ENCODE data around the gene LIM2. TPM values are rescaled to one million over a fixed set of nuclear protein-coding genes. Genes with fewer than 3 reads are reported as not detected.

Gene LIM2
- total RNA-seq, 4 donors from 2014 or later = not detected

DNA sequence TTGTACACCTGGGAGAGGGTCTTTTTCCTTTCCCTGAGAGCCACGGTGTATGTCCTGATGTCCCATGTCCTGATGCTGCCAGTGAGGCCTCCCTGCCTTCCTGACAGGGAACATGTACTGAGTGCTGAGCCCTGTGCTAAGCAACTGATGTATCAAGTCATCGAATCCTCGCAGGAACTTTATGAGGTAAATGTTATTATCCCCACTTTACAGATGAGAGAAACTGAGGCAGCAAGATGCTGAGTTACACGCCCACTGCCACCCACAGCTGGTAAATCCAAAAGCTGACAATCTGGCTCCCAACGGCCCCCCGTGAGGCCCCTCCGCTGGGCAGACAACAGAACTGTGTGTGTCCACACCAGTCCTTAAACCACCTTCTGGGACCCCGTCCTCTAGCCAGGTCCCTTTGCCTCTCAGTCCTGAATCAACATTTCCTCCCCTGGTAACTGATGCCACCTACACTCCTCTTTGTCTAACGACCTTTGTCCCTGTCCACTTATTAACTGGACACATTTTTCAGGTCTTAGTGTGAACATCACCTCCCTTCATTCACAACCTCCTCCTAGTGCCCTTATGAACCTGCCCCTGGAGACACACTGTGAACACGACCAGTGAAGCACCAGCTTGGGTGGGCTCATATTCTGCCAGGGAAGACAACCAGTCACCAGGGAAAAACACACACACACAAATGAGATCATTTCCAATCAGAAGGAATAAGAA lies 40.4 kb downstream of the LIM2 start:
- Histone ChIP-seq H3K36me3 (no peaks in the 10 kb centered on the region), H3K4me3 (no peak overlapping the region), H3K9me3 (no peaks in the 10 kb centered on the region), H3K4me1 (no peaks in the 10 kb centered on the region), H3K27me3 (no peaks in the 10 kb centered on the region), H3K27ac (no peak overlapping the region)
- no peak for DNase-seq
- intact Hi-C loops (cut with DNase I; ENCODE audit: low total_unique reads) = no loop called here
- TF ChIP-seq POLR2A (IDR thresholded peaks at IDR 0.05) = no peak
- TF ChIP-seq, protein P1, sequence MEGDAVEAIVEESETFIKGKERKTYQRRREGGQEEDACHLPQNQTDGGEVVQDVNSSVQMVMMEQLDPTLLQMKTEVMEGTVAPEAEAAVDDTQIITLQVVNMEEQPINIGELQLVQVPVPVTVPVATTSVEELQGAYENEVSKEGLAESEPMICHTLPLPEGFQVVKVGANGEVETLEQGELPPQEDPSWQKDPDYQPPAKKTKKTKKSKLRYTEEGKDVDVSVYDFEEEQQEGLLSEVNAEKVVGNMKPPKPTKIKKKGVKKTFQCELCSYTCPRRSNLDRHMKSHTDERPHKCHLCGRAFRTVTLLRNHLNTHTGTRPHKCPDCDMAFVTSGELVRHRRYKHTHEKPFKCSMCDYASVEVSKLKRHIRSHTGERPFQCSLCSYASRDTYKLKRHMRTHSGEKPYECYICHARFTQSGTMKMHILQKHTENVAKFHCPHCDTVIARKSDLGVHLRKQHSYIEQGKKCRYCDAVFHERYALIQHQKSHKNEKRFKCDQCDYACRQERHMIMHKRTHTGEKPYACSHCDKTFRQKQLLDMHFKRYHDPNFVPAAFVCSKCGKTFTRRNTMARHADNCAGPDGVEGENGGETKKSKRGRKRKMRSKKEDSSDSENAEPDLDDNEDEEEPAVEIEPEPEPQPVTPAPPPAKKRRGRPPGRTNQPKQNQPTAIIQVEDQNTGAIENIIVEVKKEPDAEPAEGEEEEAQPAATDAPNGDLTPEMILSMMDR (IDR thresholded peaks at IDR 0.05) = no peak

DNA sequence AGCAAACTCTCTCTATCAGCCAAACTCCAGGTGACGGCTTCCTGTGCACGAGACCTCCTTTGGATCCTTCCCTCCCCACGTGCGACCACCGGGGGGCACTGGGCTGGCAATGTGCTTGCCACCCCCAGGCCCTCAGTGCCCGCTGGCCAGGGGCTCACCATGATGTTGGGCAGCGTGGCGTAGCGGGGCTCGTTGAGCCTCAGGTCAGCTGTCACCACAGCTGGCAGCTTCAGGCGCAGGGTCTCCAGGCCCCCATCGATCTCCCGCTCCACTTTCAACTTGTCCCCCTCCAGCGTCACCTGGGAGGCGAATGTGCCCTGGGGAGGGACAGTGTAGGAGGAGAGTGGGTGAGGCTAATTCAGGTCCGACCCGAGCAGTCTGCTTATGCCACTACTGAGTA lies 41.0 kb downstream of the LIM2 start:
- H3K9me3 ChIP-seq = no peaks in the 10 kb centered on the region
- no peaks in the 10 kb centered on the region for H3K4me1 ChIP-seq
- DNase-seq = no peak
- intact Hi-C loops (cut with DNase I; ENCODE audit: low total_unique reads) = no loop called here
- H3K4me3 ChIP-seq = no peak overlapping the region
- H3K27ac ChIP-seq = no peak overlapping the region
- H3K27me3 ChIP-seq = no peaks in the 10 kb centered on the region
- no peaks in the 10 kb centered on the region for H3K36me3 ChIP-seq
- TF ChIP-seq, protein P1 (IDR thresholded peaks at IDR 0.05) = no peak
- TF ChIP-seq POLR2A (IDR thresholded peaks at IDR 0.05) = no peak

DNA sequence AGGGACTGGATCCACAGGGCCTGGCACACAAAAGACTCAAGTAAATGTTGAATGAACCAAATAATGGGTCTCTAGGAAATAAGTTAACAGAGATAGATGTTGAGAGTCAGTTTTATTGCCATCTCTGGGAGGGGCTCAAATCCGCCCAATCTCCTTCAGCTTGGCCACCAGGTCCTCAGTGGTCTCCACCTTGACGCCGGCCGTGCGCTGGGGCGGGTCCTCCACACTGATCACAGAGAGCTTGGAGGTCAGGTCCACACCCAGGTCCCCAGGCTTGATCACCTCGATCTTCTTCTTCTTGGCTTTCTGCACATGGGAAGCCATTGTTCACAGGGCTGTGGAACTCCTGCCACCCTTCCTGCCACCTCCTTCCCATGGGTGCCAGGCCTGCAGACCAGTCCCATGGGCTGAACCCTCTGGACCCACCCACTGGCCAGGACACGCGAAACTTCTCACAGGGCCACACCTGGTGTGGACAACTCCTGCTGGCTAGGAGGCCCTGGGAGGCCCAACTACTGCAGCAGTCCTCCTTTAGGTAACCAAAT lies 42.6 kb downstream of the LIM2 start:
- Histone ChIP-seq H3K27me3 (no peaks in the 10 kb centered on the region), H3K27ac (no peak overlapping the region), H3K4me3 (no peak overlapping the region), H3K36me3 (no peaks in the 10 kb centered on the region), H3K9me3 (no peaks in the 10 kb centered on the region), H3K4me1 (no peaks in the 10 kb centered on the region)
- intact Hi-C loops (cut with DNase I; ENCODE audit: low total_unique reads) = no loop called here
- no peak for DNase-seq
- no peak for TF ChIP-seq POLR2A (IDR thresholded peaks at IDR 0.05)
- TF ChIP-seq, protein P1 (IDR thresholded peaks at IDR 0.05) = no peak

DNA sequence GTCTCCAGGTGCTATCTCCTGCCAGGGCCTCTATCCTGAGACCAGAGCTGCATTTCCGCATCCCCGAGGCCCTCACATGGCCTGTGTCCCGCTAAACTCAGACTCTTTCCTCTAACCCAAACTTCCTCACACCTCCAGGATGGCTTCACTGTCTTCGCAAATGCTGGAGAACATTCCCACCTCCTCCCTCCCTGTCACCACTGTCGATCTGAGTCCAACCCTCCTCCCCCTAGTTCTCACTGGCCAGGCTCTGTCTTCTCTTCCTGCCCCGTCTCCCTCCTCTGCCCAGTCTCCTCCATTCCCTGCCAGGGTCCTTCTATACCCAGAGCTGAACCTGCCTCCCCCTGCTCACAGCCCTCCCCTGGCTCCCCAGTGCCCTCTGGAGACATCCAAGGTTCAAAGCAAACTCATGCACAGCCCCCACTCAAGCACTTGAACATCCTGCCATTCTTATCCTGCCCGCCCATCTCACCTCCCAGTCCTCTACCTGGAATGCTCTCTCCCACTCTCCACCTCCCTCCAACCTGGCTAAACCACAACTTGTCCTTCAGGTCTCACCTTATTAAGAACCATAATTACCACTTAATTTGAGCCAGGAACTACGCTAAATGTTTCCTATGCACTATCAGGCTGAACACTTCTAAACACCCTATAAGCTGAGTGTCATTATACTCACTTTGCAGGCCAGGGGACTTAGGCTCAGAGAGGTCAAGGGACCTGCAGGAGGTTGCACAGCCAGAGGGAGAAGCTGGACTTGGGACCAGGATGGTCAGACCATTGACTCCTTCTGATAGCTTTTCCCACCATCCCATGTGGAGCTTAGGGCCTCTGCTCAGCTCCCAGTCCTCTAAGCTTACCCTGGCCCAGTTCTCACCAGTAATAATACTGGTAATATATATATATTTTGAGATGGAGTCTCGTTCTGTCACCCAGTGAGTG lies 44.9 kb downstream of the LIM2 start:
- no peak for TF ChIP-seq POLR2A (IDR thresholded peaks at IDR 0.05)
- TF ChIP-seq, protein P1 (IDR thresholded peaks at IDR 0.05) = no peak
- Histone ChIP-seq H3K4me3 (no peak overlapping the region), H3K4me1 (no peaks in the 10 kb centered on the region), H3K9me3 (no peaks in the 10 kb centered on the region), H3K27me3 (no peaks in the 10 kb centered on the region), H3K27ac (no peak overlapping the region), H3K36me3 (no peaks in the 10 kb centered on the region)
- no peak for DNase-seq
- intact Hi-C loops (cut with DNase I; ENCODE audit: low total_unique reads) = no loop called here

Data from uterus (tissue), 4 donors.